ENCODE results near the gene KRT76. TPM values are rescaled to one million over a fixed set of nuclear protein-coding genes. Genes with fewer than 3 reads are reported as not detected.

KRT76 gene
- total RNA-seq, 1 donor from 2014 or later, result not detected

- no peak for TF ChIP-seq CTCF (IDR thresholded peaks at IDR 0.05)
- H3K27me3 Mint-ChIP-seq (ENCODE audit: unreplicated experiment), result peaks cover 38% of the 10 kb centered on the region
- H3K4me3 Mint-ChIP-seq (ENCODE audit: unreplicated experiment), result no peak overlapping the region
- H3K36me3 Mint-ChIP-seq (ENCODE audit: unreplicated experiment), result no peaks in the 10 kb centered on the region
- no peaks in the 10 kb centered on the region for H3K4me1 Mint-ChIP-seq (ENCODE audit: unreplicated experiment)
- DNase-seq (ENCODE audit: extremely low spot score, unreplicated experiment), result no peak
- no peak overlapping the region for H3K27ac Mint-ChIP-seq (ENCODE audit: unreplicated experiment)
- no peaks in the 10 kb centered on the region for H3K9me3 Mint-ChIP-seq (ENCODE audit: unreplicated experiment)
Measured at GRCh38 chr12:52726451-52726850, 50.7 kb downstream of the KRT76 start.

- H3K36me3 Mint-ChIP-seq (ENCODE audit: unreplicated experiment), result no peaks in the 10 kb centered on the region
- no peak for DNase-seq (ENCODE audit: extremely low spot score, unreplicated experiment)
- no peak overlapping the region for H3K27ac Mint-ChIP-seq (ENCODE audit: unreplicated experiment)
- H3K27me3 Mint-ChIP-seq (ENCODE audit: unreplicated experiment), result peaks cover 37% of the 10 kb centered on the region
- H3K4me1 Mint-ChIP-seq (ENCODE audit: unreplicated experiment), result no peaks in the 10 kb centered on the region
- no peak for TF ChIP-seq CTCF (IDR thresholded peaks at IDR 0.05)
- no peak overlapping the region for H3K4me3 Mint-ChIP-seq (ENCODE audit: unreplicated experiment)
- no peaks in the 10 kb centered on the region for H3K9me3 Mint-ChIP-seq (ENCODE audit: unreplicated experiment)
Measured at GRCh38 chr12:52724384-52724783, 52.8 kb downstream of the KRT76 start.

- Mint-ChIP-seq H3K36me3 (ENCODE audit: unreplicated experiment) (no peaks in the 10 kb centered on the region), H3K27me3 (ENCODE audit: unreplicated experiment) (peaks cover 25% of the 10 kb centered on the region), H3K27ac (ENCODE audit: unreplicated experiment) (no peak overlapping the region), H3K4me1 (ENCODE audit: unreplicated experiment) (no peaks in the 10 kb centered on the region), H3K4me3 (ENCODE audit: unreplicated experiment) (no peak overlapping the region), H3K9me3 (ENCODE audit: unreplicated experiment) (no peaks in the 10 kb centered on the region)
- DNase-seq (ENCODE audit: extremely low spot score, unreplicated experiment), result no peak
- no peak for TF ChIP-seq CTCF (IDR thresholded peaks at IDR 0.05)
Measured at GRCh38 chr12:52722680-52723079, 54.5 kb downstream of the KRT76 start.

GRCh38 chr12:52721838-52722470 lies 55.2 kb downstream of the KRT76 start:
- no peaks in the 10 kb centered on the region for H3K36me3 Mint-ChIP-seq (ENCODE audit: unreplicated experiment)
- H3K27me3 Mint-ChIP-seq (ENCODE audit: unreplicated experiment), result peaks cover 28% of the 10 kb centered on the region
- no peak for TF ChIP-seq CTCF (IDR thresholded peaks at IDR 0.05)
- H3K4me1 Mint-ChIP-seq (ENCODE audit: unreplicated experiment), result no peaks in the 10 kb centered on the region
- H3K9me3 Mint-ChIP-seq (ENCODE audit: unreplicated experiment), result no peaks in the 10 kb centered on the region
- no peak overlapping the region for H3K27ac Mint-ChIP-seq (ENCODE audit: unreplicated experiment)
- DNase-seq (ENCODE audit: extremely low spot score, unreplicated experiment), result no peak
- H3K4me3 Mint-ChIP-seq (ENCODE audit: unreplicated experiment), result no peak overlapping the region

GRCh38 chr12:52720365-52720886 lies 56.7 kb downstream of the KRT76 start:
- no peak for TF ChIP-seq CTCF (IDR thresholded peaks at IDR 0.05)
- no peak overlapping the region for H3K27ac Mint-ChIP-seq (ENCODE audit: unreplicated experiment)
- peaks cover 35% of the 10 kb centered on the region for H3K27me3 Mint-ChIP-seq (ENCODE audit: unreplicated experiment)
- no peak for DNase-seq (ENCODE audit: extremely low spot score, unreplicated experiment)
- H3K36me3 Mint-ChIP-seq (ENCODE audit: unreplicated experiment), result no peaks in the 10 kb centered on the region
- no peak overlapping the region for H3K4me3 Mint-ChIP-seq (ENCODE audit: unreplicated experiment)
- no peaks in the 10 kb centered on the region for H3K9me3 Mint-ChIP-seq (ENCODE audit: unreplicated experiment)
- H3K4me1 Mint-ChIP-seq (ENCODE audit: unreplicated experiment), result no peaks in the 10 kb centered on the region

Other genes with a start within 250 kb of the KRT76 start
- gene KRT71, start 224.2 kb downstream of the KRT76 start, total RNA-seq, result not detected in 2 replicates
- gene KRT74, start 203.5 kb downstream of the KRT76 start, total RNA-seq, result not detected in 2 replicates
- not detected in 2 replicates for gene KRT72, start 175.9 kb downstream of the KRT76 start, total RNA-seq
- not detected in 2 replicates for gene KRT73, start 158.8 kb downstream of the KRT76 start, total RNA-seq
- not detected in 2 replicates for gene KRT2, start 125.1 kb downstream of the KRT76 start, total RNA-seq
- not detected in 2 replicates for gene KRT1, start 96.9 kb downstream of the KRT76 start, total RNA-seq
- gene KRT77, start 73.8 kb downstream of the KRT76 start, total RNA-seq, result not detected in 2 replicates
- gene KRT3, start 18.8 kb upstream of the KRT76 start, total RNA-seq, result not detected in 2 replicates
- not detected in 2 replicates for gene KRT4, start 36.8 kb upstream of the KRT76 start, total RNA-seq
- not detected in 2 replicates for gene KRT79, start 57.0 kb upstream of the KRT76 start, total RNA-seq
- gene KRT78, start 71.6 kb upstream of the KRT76 start, total RNA-seq, result not detected in 2 replicates
- 18.6 and 19.8 TPM in 2 replicates for gene KRT8, start 127.7 kb upstream of the KRT76 start, total RNA-seq
- 69.2 and 72.5 TPM in 2 replicates for gene KRT18, start 171.8 kb upstream of the KRT76 start, total RNA-seq
- 516 and 555 TPM in 2 replicates for gene EIF4B, start 229.1 kb upstream of the KRT76 start, total RNA-seq

All from osteocyte (in vitro differentiated cells).